Large intestine (tissue), 3 donors: ENCODE results near the gene ANKS1B. TPM values are rescaled to one million over a fixed set of nuclear protein-coding genes. Genes with fewer than 3 reads are reported as not detected.

Experiments
- DNase-seq, 2 donors: peaks; one replicate each; pipeline versions ENCODE4 v3.0.0 to v3.0.0-alpha.2; 2013
- H3K27ac ChIP-seq: one replicate; pipeline ENCODE4 v1.5.1; 2013; ENCODE audit warnings: low read length
- H3K27me3 ChIP-seq: 2 replicates; pipeline ENCODE4 v1.6.1; 2013; ENCODE audit warnings: low read length; ENCODE audit not compliant: control insufficient read depth, insufficient read depth
- H3K36me3 ChIP-seq: 2 replicates; pipeline ENCODE4 v1.6.1; 2013; ENCODE audit warnings: low read length; ENCODE audit not compliant: control insufficient read depth, insufficient read depth
- H3K4me1 ChIP-seq: one replicate; pipeline ENCODE4 v1.6.1; 2013; ENCODE audit warnings: low read length; ENCODE audit not compliant: control insufficient read depth, insufficient read depth
- H3K4me3 ChIP-seq: one replicate; pipeline ENCODE4 v1.5.1; 2013; ENCODE audit warnings: low read length
- H3K9me3 ChIP-seq: one replicate; pipeline ENCODE4 v1.6.1; 2013; ENCODE audit warnings: mild to moderate bottlenecking, low read depth, low read length, moderate library complexity; ENCODE audit not compliant: control insufficient read depth
- WGBS: methylation state at CpG from one replicate; pipeline ENCODE4 v1.1.5; 2013; ENCODE audit warnings: low lambda C conversion rate; ENCODE audit not compliant: insufficient coverage; 5-methylcytosine and 5-hydroxymethylcytosine counted together
- polyA plus RNA-seq: library from polyadenylated mRNA; unstranded; fragments of 120-200 nt; gene quantifications from one replicate; pipeline ENCODE4 v1.2.1, GENCODE V29; 2013

Gene ANKS1B
- polyA plus RNA-seq, 1 donor: 2.4 TPM

- Histone ChIP-seq H3K27ac (no peak overlapping the region), H3K4me3 (no peak overlapping the region), H3K27me3 (no peaks in the 10 kb centered on the region), H3K4me1 (no peaks in the 10 kb centered on the region), H3K9me3 (no peaks in the 10 kb centered on the region), H3K36me3 (no peaks in the 10 kb centered on the region)
- WGBS: 60% methylated on average over 1 of the region's 2 CpGs
- no peak for DNase-seq
Observed at GRCh38 chr12:99122959-99123358, 861.8 kb downstream of the ANKS1B start.

GRCh38 chr12:99122496-99122895 is 862.2 kb downstream of the ANKS1B start:
- no peak overlapping the region for H3K4me3 ChIP-seq
- no peak for DNase-seq
- H3K9me3 ChIP-seq: no peaks in the 10 kb centered on the region
- H3K4me1 ChIP-seq: no peaks in the 10 kb centered on the region
- 83% methylated on average over 2 of the region's 3 CpGs for WGBS
- H3K27me3 ChIP-seq: no peaks in the 10 kb centered on the region
- H3K36me3 ChIP-seq: no peaks in the 10 kb centered on the region
- no peak overlapping the region for H3K27ac ChIP-seq

- no peak overlapping the region for H3K27ac ChIP-seq
- H3K36me3 ChIP-seq: no peaks in the 10 kb centered on the region
- no peak for DNase-seq
- H3K27me3 ChIP-seq: no peaks in the 10 kb centered on the region
- H3K9me3 ChIP-seq: no peaks in the 10 kb centered on the region
- no CpG with 5 or more reads among the region's 4 CpGs for WGBS
- no peak overlapping the region for H3K4me3 ChIP-seq
- no peaks in the 10 kb centered on the region for H3K4me1 ChIP-seq
Observed at GRCh38 chr12:99121546-99121945, 863.2 kb downstream of the ANKS1B start.

GRCh38 chr12:99119943-99120342 is 864.8 kb downstream of the ANKS1B start:
- no peaks in the 10 kb centered on the region for H3K4me1 ChIP-seq
- no CpG with 5 or more reads among the region's 10 CpGs for WGBS
- no peaks in the 10 kb centered on the region for H3K36me3 ChIP-seq
- H3K4me3 ChIP-seq: no peak overlapping the region
- no peaks in the 10 kb centered on the region for H3K9me3 ChIP-seq
- no peak for DNase-seq
- no peaks in the 10 kb centered on the region for H3K27me3 ChIP-seq
- H3K27ac ChIP-seq: no peak overlapping the region

- DNase-seq: no peak
- no peak overlapping the region for H3K27ac ChIP-seq
Observed at GRCh38 chr12:99119449-99119848, 865.3 kb downstream of the ANKS1B start.

GRCh38 chr12:99111600-99111999 is 873.1 kb downstream of the ANKS1B start:
- Histone ChIP-seq H3K9me3 (no peaks in the 10 kb centered on the region), H3K4me3 (no peak overlapping the region), H3K4me1 (no peaks in the 10 kb centered on the region), H3K27me3 (no peaks in the 10 kb centered on the region), H3K36me3 (no peaks in the 10 kb centered on the region), H3K27ac (no peak overlapping the region)
- no peak for DNase-seq
- no CpG with 5 or more reads among the region's 5 CpGs for WGBS

More at GRCh38 chr12:99119449-99119848, 865.3 kb downstream of the ANKS1B start:
- H3K36me3 ChIP-seq: no peaks in the 10 kb centered on the region
- no peak overlapping the region for H3K4me3 ChIP-seq
- H3K9me3 ChIP-seq: no peaks in the 10 kb centered on the region
- H3K27me3 ChIP-seq: no peaks in the 10 kb centered on the region
- no peaks in the 10 kb centered on the region for H3K4me1 ChIP-seq

GRCh38 chr12:99110868-99111267 is 873.9 kb downstream of the ANKS1B start:
- Histone ChIP-seq H3K4me3 (no peak overlapping the region), H3K27me3 (no peaks in the 10 kb centered on the region), H3K27ac (no peak overlapping the region), H3K4me1 (no peaks in the 10 kb centered on the region), H3K9me3 (no peaks in the 10 kb centered on the region), H3K36me3 (no peaks in the 10 kb centered on the region)
- WGBS: no CpG with 5 or more reads among the region's 3 CpGs
- DNase-seq: no peak

- 22% methylated on average over 1 of the region's 2 CpGs for WGBS
- Histone ChIP-seq H3K27me3 (no peaks in the 10 kb centered on the region), H3K36me3 (no peaks in the 10 kb centered on the region), H3K27ac (no peak overlapping the region), H3K4me3 (no peak overlapping the region), H3K9me3 (no peaks in the 10 kb centered on the region), H3K4me1 (no peaks in the 10 kb centered on the region)
- DNase-seq: no peak
Observed at GRCh38 chr12:99110212-99110611, 874.5 kb downstream of the ANKS1B start.

GRCh38 chr12:99108924-99109323 is 875.8 kb downstream of the ANKS1B start:
- DNase-seq: no peak
- H3K4me1 ChIP-seq: no peaks in the 10 kb centered on the region
- no peaks in the 10 kb centered on the region for H3K27me3 ChIP-seq
- no peaks in the 10 kb centered on the region for H3K36me3 ChIP-seq
- H3K27ac ChIP-seq: no peak overlapping the region
- no peaks in the 10 kb centered on the region for H3K9me3 ChIP-seq
- 100% methylated on average over 1 of the region's 2 CpGs for WGBS
- no peak overlapping the region for H3K4me3 ChIP-seq

- WGBS: no CpG with 5 or more reads among the region's 2 CpGs
- no peaks in the 10 kb centered on the region for H3K9me3 ChIP-seq
- no peak overlapping the region for H3K27ac ChIP-seq
- no peak overlapping the region for H3K4me3 ChIP-seq
- no peaks in the 10 kb centered on the region for H3K27me3 ChIP-seq
- no peaks in the 10 kb centered on the region for H3K4me1 ChIP-seq
- no peak for DNase-seq
- no peaks in the 10 kb centered on the region for H3K36me3 ChIP-seq
Observed at GRCh38 chr12:99099786-99100185, 885.0 kb downstream of the ANKS1B start.

- Histone ChIP-seq H3K4me3 (no peak overlapping the region), H3K36me3 (no peaks in the 10 kb centered on the region), H3K27me3 (no peaks in the 10 kb centered on the region), H3K4me1 (no peaks in the 10 kb centered on the region), H3K9me3 (no peaks in the 10 kb centered on the region), H3K27ac (no peak overlapping the region)
- WGBS: no CpG with 5 or more reads among the region's 2 CpGs
- no peak for DNase-seq
Observed at GRCh38 chr12:99097171-99097570, 887.6 kb downstream of the ANKS1B start.
